Keratinocyte (primary cell): ENCODE data around the gene STRN3. TPM values are rescaled to one million over a fixed set of nuclear protein-coding genes. Genes with fewer than 3 reads are reported as not detected.

Experiments used
- DNase-seq: peaks from one replicate; pipeline ENCODE4 v3.0.0-alpha.2; 2011; ENCODE audit warnings: low read depth, missing footprints, low spot score
- FAIRE-seq: peaks from 2 replicates; lab custom pipeline; 2011; peaks lifted over from hg19 to GRCh38; lab: Jason Lieb, UNC
- H2AFZ ChIP-seq: 2 replicates; pipeline ENCODE4 v1.6.0; 2012; ENCODE audit warnings: low read length, control low read depth, inconsistent platforms; ENCODE audit not compliant: control insufficient read depth
- H3K27ac ChIP-seq: 2 replicates; pipeline ENCODE4 v1.5.1; 2011; ENCODE audit warnings: low read length; ENCODE audit not compliant: control insufficient read depth, insufficient read depth
- H3K27me3 ChIP-seq: 3 replicates; pipeline ENCODE4 v1.6.0; 2011; ENCODE audit warnings: low read length; ENCODE audit not compliant: control insufficient read depth, insufficient read depth; ENCODE audit errors: extremely low read depth
- H3K36me3 ChIP-seq, 2 experiments: 2 replicates in 1 of 2; 3 replicates in 1 of 2; pipeline ENCODE4 v1.5.1; 2011; ENCODE audit warnings: low read length in 2 of 2, mild to moderate bottlenecking in 1 of 2; ENCODE audit not compliant: control insufficient read depth in 2 of 2, insufficient read depth in 2 of 2; ENCODE audit errors: extremely low read depth in 1 of 2
- H3K4me1 ChIP-seq: 3 replicates; pipeline ENCODE4 v1.5.1; 2011; ENCODE audit warnings: low read length; ENCODE audit not compliant: control insufficient read depth, insufficient read depth; ENCODE audit errors: extremely low read depth
- H3K4me2 ChIP-seq: 3 replicates; pipeline ENCODE4 v1.6.0; 2011; ENCODE audit warnings: low read depth, low read length; ENCODE audit not compliant: control insufficient read depth, insufficient read depth; ENCODE audit errors: extremely low read depth
- H3K4me3 ChIP-seq, 3 experiments: fragments of 200-600 bp in 1 of 3; sonication (generic) in 1 of 3; 2 replicates in 2 of 3; 3 replicates in 1 of 3; pipeline ENCODE4 v1.5.1; 2011 to 2016; ENCODE audit warnings: low read length in 3 of 3, mild to moderate bottlenecking in 3 of 3, control low read depth in 2 of 3, inconsistent platforms in 1 of 3, low read depth in 1 of 3, mixed read lengths in 1 of 3, mixed run types in 1 of 3, moderate library complexity in 1 of 3; ENCODE audit not compliant: control insufficient read depth in 2 of 3, insufficient read depth in 2 of 3; ENCODE audit errors: extremely low read depth in 1 of 3
- H3K79me2 ChIP-seq: 2 replicates; pipeline ENCODE4 v1.6.0; 2012; ENCODE audit warnings: low read length; ENCODE audit not compliant: control insufficient read depth, insufficient read depth
- H3K9ac ChIP-seq: 3 replicates; pipeline ENCODE4 v1.6.0; 2011; ENCODE audit warnings: low read length; ENCODE audit not compliant: control insufficient read depth, insufficient read depth; ENCODE audit errors: extremely low read depth
- H3K9me1 ChIP-seq: 3 replicates; pipeline ENCODE4 v1.6.0; 2011; ENCODE audit warnings: low read length; ENCODE audit not compliant: control insufficient read depth, insufficient read depth; ENCODE audit errors: extremely low read depth
- H3K9me3 ChIP-seq: 2 replicates; pipeline ENCODE4 v1.5.1; 2012; ENCODE audit warnings: low read depth, low read length; ENCODE audit not compliant: control insufficient read depth
- H4K20me1 ChIP-seq: 3 replicates; pipeline ENCODE4 v1.6.0; 2011; ENCODE audit warnings: low read length; ENCODE audit not compliant: control insufficient read depth, insufficient read depth; ENCODE audit errors: extremely low read depth
- CTCF ChIP-seq, 3 experiments: IDR thresholded peaks in 1 of 3; conservative IDR thresholded peaks in 1 of 3; optimal IDR thresholded peaks in 1 of 3; 2 replicates in 2 of 3; 3 replicates in 1 of 3; pipeline versions ENCODE3 to v1.5.1; 2011; ENCODE audit warnings: low read length in 3 of 3, mild to moderate bottlenecking in 3 of 3, moderate library complexity in 2 of 3, control low read depth in 1 of 3, inconsistent platforms in 1 of 3; ENCODE audit not compliant: insufficient read depth in 2 of 3; ENCODE audit errors: extremely low read depth in 1 of 3
- EZH2 ChIP-seq: IDR thresholded peaks from one replicate; pipeline ENCODE4 v1.6.1; 2012; ENCODE audit warnings: inconsistent platforms, mild to moderate bottlenecking, low read length, moderate library complexity
- dilution Hi-C: fragments of 300-500 bp; cut with MboI; formaldehyde crosslinking; loops from one replicate; pipeline ENCODE4 v1.7.0; 2020; ENCODE audit warnings: low sequenced_read_pairs; ENCODE audit not compliant: extremely low pct_ligation_motif_present
- polyA plus RNA-seq, 5 experiments: library from polyadenylated mRNA; depleted of rRNA in 3 of 5; stranded (reverse) in 3 of 5; stranded (forward) in 1 of 5; unstranded in 1 of 5; fragments of >200 nt; gene quantifications; 1 replicate in 1 of 5; 2 replicates in 3 of 5; 3 replicates in 1 of 5; pipeline versions ENCODE4 v1.2.1 to v1.2.3, GENCODE V29; 2011 to 2012; ENCODE audit warnings: missing spikeins in 2 of 5, low read depth in 1 of 5, low replicate concordance in 1 of 5

The STRN3 gene
- polyA plus RNA-seq, 1 donor (not counting 4 experiments of a cell fraction or from before 2014, with no cell fraction given): 38.1 TPM

- H3K9me3 ChIP-seq: no peaks in the 10 kb centered on the region
- DNase-seq (no peak), FAIRE-seq (no peak)
- no peaks in the 10 kb centered on the region for H3K9me1 ChIP-seq
- no peak overlapping the region for H3K4me2 ChIP-seq
- peaks cover 97% of the 10 kb centered on the region for H3K79me2 ChIP-seq
- peaks cover 0 to 6% of the 10 kb centered on the region in 2 experiments for H3K36me3 ChIP-seq
- dilution Hi-C loops: no loop called here
- H4K20me1 ChIP-seq: peaks cover 30% of the 10 kb centered on the region
- no peak overlapping the region for H3K9ac ChIP-seq
- no peak overlapping the region for H3K4me3 ChIP-seq
- TF ChIP-seq CTCF (optimal IDR thresholded peaks at IDR 0.05 in 1 of 3, IDR thresholded peaks at IDR 0.05 in 1 of 3, conservative IDR thresholded peaks at IDR 0.05 in 1 of 3; ENCODE audit: extremely low read depth in 1 of 3, insufficient read depth in 2 of 3, low read length in 3 of 3) (no peak), EZH2 (no peak)
- no peak overlapping the region for H3K27ac ChIP-seq
- no peak overlapping the region for H2AFZ ChIP-seq
- H3K4me1 ChIP-seq: peaks cover 17% of the 10 kb centered on the region
- no peaks in the 10 kb centered on the region for H3K27me3 ChIP-seq
Observed at GRCh38 chr14:30993071-30993470, 33.1 kb downstream of the STRN3 start.

GRCh38 chr14:30991408-30991807 lies 34.8 kb downstream of the STRN3 start:
- H3K9me1 ChIP-seq: no peaks in the 10 kb centered on the region
- H3K4me2 ChIP-seq: no peak overlapping the region
- peaks cover 95% of the 10 kb centered on the region for H3K79me2 ChIP-seq
- no peak overlapping the region for H2AFZ ChIP-seq
- no peak overlapping the region for H3K9ac ChIP-seq
- no peaks in the 10 kb centered on the region for H3K27me3 ChIP-seq
- peaks cover 14% of the 10 kb centered on the region for H3K4me1 ChIP-seq
- DNase-seq (no peak), FAIRE-seq (no peak)
- H3K9me3 ChIP-seq: no peaks in the 10 kb centered on the region
- H3K27ac ChIP-seq: no peak overlapping the region
- TF ChIP-seq EZH2 (no peak), CTCF (optimal IDR thresholded peaks at IDR 0.05 in 1 of 3, IDR thresholded peaks at IDR 0.05 in 1 of 3, conservative IDR thresholded peaks at IDR 0.05 in 1 of 3; ENCODE audit: extremely low read depth in 1 of 3, insufficient read depth in 2 of 3, low read length in 3 of 3) (no peak)
- H3K36me3 ChIP-seq: peaks cover 0 to 4% of the 10 kb centered on the region in 2 experiments
- H4K20me1 ChIP-seq: peaks cover 23% of the 10 kb centered on the region
- no peak overlapping the region for H3K4me3 ChIP-seq
- dilution Hi-C loops: no loop called here
